Suprapubic skin (tissue), 3 donors: ENCODE data around the gene UBA5.

Experiments used
- EP300 ChIP-seq: sonication (generic); formaldehyde crosslinking; IDR thresholded peaks from one replicate; pipeline ENCODE4 v1.6.1; 2017; ENCODE audit warnings: antibody characterized with exemption
- POLR2A ChIP-seq, 2 donors: fragments of 450-650 bp; IDR thresholded peaks; one replicate each; pipeline ENCODE4 v1.6.1; 2017; ENCODE audit warnings: antibody characterized with exemption in 2 of 2, mild to moderate bottlenecking in 2 of 2, moderate library complexity in 2 of 2
- TF ChIP-seq, protein P1 (sequence below), 2 donors: fragments of 200-600 bp in 1 of 2; fragments of 450-650 bp in 1 of 2; sonication (generic) in 1 of 2; IDR thresholded peaks; one replicate each; pipeline ENCODE4 v1.5.1; 2016 to 2019; ENCODE audit warnings: antibody characterized with exemption in 2 of 2, mild to moderate bottlenecking in 1 of 2, moderate library complexity in 1 of 2

DNA sequence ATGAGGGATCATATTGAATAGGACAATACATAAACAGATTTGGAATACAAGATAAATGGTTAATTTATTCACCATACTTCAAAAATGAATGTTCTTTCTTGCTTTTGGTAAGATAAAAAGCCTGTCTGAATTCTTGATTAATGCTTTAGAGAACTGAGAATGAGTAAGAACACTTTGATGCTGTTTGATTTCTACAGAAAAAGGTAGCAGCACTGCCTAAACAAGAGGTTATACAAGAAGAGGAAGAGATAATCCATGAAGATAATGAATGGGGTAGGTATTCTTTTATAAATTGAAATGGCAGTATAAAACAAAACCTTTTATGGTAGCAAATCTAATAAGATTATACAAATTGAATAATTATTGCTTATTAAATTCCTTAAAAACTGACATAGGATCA lies 15.3 kb downstream of the UBA5 start:
- TF ChIP-seq, protein P1, sequence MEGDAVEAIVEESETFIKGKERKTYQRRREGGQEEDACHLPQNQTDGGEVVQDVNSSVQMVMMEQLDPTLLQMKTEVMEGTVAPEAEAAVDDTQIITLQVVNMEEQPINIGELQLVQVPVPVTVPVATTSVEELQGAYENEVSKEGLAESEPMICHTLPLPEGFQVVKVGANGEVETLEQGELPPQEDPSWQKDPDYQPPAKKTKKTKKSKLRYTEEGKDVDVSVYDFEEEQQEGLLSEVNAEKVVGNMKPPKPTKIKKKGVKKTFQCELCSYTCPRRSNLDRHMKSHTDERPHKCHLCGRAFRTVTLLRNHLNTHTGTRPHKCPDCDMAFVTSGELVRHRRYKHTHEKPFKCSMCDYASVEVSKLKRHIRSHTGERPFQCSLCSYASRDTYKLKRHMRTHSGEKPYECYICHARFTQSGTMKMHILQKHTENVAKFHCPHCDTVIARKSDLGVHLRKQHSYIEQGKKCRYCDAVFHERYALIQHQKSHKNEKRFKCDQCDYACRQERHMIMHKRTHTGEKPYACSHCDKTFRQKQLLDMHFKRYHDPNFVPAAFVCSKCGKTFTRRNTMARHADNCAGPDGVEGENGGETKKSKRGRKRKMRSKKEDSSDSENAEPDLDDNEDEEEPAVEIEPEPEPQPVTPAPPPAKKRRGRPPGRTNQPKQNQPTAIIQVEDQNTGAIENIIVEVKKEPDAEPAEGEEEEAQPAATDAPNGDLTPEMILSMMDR (IDR thresholded peaks at IDR 0.05): no peak
- no peak for TF ChIP-seq EP300
- no peak for TF ChIP-seq POLR2A (IDR thresholded peaks at IDR 0.05)
